ENCODE results near the gene SDC1. TPM values are rescaled to one million over a fixed set of nuclear protein-coding genes. Genes with fewer than 3 reads are reported as not detected.
"Not testable (repeated sequence)": the region's sequence is repeated elsewhere in the genome, so short reads cannot be mapped to it uniquely, and the experiment has no call there.

The SDC1 gene
- total RNA-seq, 1 experiment from 2014 or later, result 188 TPM

DNA sequence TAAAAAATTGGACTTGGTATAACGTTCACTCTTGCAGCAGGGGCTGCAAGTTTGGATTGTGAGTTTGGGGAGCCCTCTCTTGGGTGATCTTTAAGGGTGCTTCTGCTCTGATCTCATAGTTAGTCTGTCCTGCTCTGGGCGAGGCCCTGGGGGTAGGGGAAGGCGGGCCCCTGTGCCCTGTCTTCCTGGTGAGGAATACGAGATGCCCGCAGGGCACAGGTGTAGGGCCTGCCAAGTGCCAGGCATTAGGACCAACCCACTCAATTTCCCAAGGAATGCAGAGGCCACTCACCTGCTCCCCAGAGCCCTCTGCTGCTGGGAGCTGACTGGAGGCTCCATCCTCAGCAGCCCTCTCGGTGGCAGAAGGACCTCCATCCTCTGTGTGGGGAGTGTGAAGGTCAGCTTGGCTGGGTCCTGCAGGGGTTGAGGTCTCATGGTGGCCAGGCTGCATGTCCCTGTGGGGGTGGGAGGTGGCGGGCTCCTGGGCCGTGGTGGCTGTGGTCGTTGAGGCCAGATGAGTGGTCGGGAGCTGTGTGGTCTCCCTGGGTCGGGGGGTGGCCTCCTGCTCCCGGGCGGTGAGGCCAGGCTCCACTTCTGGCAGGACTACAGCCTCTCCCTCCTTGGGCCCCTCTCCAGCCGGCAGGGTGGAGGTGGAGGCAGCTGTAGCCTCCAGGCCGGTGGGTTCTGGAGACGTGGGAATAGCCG lies 21.3 kb downstream of the SDC1 start:
- DNase-seq (ENCODE audit: low read depth), result no peak
- in situ Hi-C loops (cut with HindIII; ENCODE audit: low pct_unique_long_range_greater_than_20kb, low sequenced_read_pairs), result no loop called here

DNA sequence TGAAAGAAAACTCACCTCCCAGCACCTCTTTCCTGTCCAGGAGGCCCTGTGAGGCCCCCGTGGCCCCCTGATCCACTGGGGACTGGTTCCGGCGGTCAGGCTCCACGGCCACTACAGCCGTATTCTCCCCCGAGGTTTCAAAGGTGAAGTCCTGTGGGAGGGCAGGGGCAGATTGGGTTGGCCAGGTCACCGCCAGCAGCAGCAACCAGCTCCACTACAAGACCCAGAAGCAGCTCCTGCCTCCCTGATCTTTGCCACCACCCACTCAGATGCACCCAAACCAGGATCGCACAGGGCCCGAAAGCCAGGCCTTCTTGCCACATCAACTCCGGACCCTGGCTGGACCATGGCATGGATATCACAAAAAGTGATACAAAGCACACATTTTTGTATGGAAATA lies 21.9 kb downstream of the SDC1 start:
- no peak for DNase-seq (ENCODE audit: low read depth)

DNA sequence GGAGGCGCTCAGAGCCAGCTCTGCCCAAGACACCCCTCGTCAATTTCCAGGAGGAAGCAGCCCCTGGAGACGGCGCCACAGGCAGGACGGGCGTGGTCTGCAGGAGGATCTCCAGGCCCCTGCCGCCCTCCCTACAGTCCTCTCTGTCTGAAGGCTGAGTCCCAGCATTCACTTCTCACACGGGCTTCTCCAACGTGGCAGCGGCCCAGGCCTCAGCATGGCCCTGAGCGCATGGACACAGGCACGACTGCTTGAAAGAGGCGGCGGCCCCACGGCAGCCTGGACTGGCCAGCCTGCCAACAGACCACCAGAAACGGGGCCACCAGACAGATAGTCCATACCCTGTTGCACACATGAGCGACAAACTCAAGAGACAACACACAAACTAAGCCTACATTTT lies 23.3 kb downstream of the SDC1 start:
- in situ Hi-C loops (cut with HindIII; ENCODE audit: low pct_unique_long_range_greater_than_20kb, low sequenced_read_pairs), result no loop called here
- no peak for DNase-seq (ENCODE audit: low read depth)

More for the DNA sequence above, 21.9 kb downstream of the SDC1 start:
- in situ Hi-C loops (cut with HindIII; ENCODE audit: low pct_unique_long_range_greater_than_20kb, low sequenced_read_pairs), result no loop called here

DNA sequence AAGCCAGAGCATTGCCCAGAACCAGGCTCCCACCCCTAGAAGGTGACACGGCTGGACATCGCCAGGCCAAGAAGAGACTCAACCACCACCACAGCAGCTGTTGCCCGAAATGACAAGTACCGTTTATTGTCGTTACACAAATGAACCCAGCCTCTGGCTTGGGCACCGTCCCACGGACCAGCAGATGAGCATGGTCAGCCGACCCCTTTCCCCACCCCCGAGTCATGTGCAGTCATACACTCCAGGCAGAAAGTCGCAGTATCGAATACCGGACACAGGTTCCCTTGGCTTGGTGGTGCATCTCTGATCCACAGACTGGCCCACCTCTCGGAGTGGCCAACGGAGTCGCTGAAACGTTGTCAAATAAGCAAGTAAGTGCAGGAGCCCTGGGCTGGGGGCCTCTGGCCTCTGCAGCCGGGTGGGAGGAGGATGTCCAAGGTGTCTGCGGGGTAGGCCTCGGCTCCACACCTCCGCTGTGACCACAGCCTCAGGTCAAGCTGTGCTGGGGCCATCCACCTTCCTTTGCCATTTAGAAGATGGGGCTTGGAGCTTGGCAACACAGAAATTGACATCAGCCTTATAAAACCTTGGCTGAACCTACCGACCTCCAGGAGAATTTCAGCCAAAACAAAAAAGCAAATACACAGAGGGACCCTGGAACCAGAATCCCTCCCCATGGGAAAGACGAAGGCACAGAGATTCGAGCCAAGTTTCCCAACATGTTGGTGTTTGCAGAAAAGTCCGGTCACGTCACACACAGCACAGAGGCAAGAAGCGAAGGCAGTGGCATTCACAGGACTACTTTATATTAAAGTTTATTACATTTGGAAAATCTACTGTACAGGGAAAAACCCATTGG lies 24.0 kb downstream of the SDC1 start:
- no peak for DNase-seq (ENCODE audit: low read depth)
- in situ Hi-C loops (cut with HindIII; ENCODE audit: low pct_unique_long_range_greater_than_20kb, low sequenced_read_pairs), result no loop called here

DNA sequence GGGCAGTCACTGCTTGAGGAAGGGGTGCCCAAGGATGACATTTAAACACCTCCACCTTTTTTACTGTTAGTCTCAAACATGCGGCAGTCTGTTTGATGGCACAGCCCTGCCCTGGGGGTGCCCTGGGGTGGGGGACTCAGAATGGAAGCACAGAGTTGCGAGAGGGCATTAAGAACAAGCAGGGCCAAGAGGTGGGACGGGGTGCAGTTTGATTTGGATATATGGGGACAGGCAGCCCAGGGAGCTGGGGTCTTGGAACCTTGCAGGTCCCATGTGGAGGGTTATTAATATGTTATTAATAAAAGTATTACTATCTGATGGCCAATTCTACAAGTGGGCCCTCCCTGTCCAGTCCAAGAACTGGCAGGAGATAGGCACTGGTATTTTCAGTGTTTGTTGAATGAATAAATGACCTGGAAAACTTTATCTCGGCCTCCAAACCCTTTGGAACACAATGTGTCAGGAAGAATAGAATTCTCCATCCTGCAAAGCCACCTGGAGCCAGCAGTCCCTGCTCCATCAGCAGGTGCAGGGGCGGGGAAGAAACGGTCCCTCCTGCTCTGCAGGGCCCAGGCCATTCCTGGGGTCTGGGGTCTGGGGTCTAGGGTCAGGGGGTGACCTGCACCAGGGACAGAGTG lies 25.2 kb downstream of the SDC1 start:
- in situ Hi-C loops (cut with HindIII; ENCODE audit: low pct_unique_long_range_greater_than_20kb, low sequenced_read_pairs), result no loop called here
- no peak for DNase-seq (ENCODE audit: low read depth)

DNA sequence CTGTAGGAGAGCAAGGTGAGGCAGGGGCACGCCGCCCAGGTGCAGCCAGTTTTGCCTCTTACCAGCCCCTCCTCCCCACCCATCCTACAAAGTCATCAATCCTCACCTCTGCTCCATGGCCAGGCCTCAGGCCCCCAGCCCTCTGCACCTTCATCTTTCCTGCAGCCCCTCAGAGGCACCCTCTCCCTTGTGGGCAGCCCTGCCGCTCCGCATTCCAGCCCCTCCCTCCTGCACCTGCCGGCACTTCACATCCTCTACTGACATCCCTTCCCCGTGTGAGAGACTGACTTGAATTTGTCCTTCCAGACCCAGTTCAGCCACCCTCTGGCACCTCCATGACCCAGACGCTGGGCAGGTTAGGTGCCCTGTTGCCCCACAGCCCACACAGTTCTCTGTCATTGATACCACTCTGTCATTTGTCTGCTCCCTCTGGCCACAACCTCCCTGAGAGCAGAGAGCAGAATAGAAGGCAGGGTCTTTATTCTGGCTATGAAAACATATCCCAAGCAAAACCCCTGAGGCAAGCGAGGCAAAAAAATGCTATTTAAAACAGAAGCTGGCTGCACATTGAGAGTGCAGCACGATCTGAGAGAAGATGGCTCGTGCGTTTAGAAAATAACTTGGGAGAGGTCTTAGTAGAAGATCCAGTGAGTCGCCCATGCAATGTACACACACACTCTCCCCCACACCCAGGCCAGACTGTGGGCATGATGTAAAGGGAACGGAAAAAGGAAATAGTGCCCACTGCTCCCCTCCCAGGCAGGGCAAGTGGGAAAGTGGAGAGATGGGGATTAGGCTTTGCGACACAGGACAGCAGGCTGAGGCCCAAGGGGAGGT lies 25.9 kb downstream of the SDC1 start:
- DNase-seq (ENCODE audit: low read depth), result no peak
- in situ Hi-C loops (cut with HindIII; ENCODE audit: low pct_unique_long_range_greater_than_20kb, low sequenced_read_pairs), result no loop called here

DNA sequence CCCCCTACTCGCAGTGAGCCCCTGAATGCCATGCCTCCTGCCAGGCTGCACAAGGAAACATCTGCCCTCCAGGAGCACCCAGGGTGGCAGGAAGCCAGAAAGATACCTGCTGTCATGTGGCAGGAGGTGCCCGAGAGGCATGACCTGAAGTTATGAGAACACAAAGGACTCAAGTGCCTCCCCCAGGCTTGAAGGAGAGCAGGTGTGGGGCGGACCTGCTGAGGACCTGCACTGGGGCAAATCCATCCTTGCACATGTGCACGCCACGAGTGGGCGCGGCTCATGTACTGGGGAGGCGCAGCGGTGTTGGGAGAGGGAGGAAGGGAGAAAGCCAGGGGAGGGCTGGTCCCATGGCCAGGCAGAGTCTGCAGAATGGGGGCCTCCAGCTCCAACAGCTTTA lies 26.9 kb downstream of the SDC1 start:
- DNase-seq (ENCODE audit: low read depth), result no peak
- in situ Hi-C loops (cut with HindIII; ENCODE audit: low pct_unique_long_range_greater_than_20kb, low sequenced_read_pairs), result no loop called here

DNA sequence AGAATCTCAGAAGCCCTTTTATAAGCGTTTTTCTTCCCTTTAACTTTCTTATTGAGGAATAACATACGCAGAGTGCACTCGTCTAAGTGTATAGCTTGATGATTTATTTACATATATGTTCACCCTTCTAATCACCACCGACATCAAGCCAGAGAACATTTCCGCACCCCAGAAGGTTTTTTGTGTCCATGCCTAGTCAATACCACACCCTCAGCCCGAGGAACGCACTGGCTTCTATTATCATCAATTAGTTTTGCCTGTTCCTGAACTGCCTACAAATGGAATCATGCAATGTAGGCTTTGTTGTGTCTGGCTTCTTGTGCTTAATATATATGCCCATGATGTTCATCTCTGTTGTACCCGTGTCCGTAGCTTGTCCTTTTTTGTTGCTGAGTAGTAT lies 27.7 kb downstream of the SDC1 start:
- in situ Hi-C loops (cut with HindIII; ENCODE audit: low pct_unique_long_range_greater_than_20kb, low sequenced_read_pairs), result no loop called here
- DNase-seq (ENCODE audit: low read depth), result no peak

DNA sequence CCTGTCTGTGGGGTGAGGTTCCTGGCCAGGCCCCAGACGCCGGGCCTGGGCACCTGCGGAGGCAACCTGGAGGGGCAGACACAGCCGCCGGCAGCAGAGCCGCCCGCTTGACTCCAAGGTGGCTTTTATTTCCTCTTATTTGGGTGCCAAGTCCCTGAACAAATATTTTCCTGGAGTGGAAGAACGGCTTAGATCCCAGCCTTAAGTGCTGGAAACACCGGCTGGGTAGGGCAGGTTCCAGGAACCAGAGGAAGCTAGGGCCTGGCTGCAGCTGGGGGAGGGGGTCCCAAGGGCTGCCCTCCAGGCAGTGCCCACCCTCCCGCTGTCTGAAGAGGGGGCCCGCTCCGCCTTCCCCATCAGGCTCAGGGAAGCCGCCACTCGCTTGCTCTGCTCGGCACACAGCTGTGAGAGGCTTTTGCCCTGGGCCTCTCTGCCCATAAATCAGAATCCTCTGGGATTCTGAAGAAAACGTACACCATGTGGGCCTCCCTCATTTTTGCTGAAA lies 28.2 kb downstream of the SDC1 start:
- in situ Hi-C loops (cut with HindIII; ENCODE audit: low pct_unique_long_range_greater_than_20kb, low sequenced_read_pairs), result no loop called here
- no peak for DNase-seq (ENCODE audit: low read depth)

DNA sequence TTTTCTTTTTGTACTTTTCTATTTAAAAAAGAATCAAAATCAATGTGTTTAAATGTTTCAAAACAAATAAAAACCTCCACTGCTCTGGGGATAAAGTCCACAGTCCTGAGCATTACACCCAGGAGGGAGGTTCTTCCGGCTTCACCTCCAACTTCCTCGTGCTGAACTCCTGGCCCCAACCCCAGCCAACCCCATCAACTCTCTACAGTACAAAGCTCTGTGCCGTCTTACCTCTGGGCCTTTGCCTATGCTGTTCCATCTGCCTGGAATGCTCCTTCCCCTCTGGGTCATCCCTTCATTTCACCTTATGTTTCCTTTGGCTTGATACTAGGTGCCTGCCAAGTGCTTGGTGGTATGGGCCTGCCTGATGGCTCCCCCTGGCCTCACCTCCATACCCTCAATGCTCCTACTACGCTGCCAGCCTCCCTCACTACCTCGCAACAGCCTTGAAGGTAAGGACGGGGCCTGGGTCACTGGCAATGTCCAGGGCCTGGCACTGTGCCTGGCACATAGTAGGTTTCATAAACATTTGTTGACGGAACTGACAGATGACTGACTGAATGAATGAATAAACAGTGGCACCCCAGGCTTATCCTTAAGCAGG lies 28.8 kb downstream of the SDC1 start:
- DNase-seq (ENCODE audit: low read depth), result no peak
- in situ Hi-C loops (cut with HindIII; ENCODE audit: low pct_unique_long_range_greater_than_20kb, low sequenced_read_pairs), result no loop called here

DNA sequence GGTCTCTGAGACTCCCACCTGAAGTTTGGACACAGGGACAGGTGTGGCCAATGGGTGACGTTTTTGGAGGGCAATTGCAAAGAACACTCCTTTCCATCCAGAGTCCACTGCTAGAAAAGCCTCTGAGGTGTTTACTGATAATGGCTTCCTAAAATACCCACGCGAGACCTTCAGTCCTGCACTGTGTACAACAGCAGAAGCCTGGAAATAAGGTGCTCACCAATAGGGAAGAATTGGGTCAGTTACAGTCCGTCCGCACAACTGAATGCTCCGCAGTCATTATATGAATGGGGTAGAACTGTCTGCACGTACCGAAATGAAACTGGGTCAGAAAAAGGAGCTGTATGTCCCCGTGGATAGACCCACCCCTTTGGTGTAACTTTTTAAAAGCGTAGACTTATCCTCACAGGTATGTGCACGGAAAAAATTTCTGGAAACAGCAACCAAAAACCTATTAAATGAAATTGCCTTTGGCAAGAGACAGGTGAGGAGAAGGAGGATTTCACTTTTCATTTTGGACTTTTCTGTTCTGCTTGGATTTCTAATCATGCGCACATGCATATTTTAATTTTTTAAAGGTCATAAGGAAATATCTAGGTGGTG lies 29.4 kb downstream of the SDC1 start:
- no peak for DNase-seq (ENCODE audit: low read depth)
- in situ Hi-C loops (cut with HindIII; ENCODE audit: low pct_unique_long_range_greater_than_20kb, low sequenced_read_pairs), result no loop called here

DNA sequence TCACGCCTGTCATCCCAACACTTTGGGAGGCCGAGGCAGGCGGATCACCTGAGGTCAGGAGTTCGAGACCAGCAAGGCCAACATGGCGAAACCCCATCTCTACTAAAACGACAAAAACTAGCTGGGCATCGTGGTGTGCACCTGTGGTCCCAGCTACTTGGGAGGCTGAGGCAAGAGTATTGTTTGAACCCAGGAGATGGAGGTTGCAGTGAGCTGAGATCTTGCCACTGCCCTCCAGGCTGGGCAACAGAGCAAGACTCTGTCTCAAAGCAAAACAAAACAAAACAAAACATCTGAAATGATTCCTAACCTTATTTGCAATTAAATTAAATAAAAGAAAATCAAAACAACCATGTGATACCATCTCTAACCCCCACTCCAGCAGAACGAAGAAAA lies 29.9 kb downstream of the SDC1 start:
- in situ Hi-C loops (cut with HindIII; ENCODE audit: low pct_unique_long_range_greater_than_20kb, low sequenced_read_pairs), result not testable (repeated sequence)

DNA sequence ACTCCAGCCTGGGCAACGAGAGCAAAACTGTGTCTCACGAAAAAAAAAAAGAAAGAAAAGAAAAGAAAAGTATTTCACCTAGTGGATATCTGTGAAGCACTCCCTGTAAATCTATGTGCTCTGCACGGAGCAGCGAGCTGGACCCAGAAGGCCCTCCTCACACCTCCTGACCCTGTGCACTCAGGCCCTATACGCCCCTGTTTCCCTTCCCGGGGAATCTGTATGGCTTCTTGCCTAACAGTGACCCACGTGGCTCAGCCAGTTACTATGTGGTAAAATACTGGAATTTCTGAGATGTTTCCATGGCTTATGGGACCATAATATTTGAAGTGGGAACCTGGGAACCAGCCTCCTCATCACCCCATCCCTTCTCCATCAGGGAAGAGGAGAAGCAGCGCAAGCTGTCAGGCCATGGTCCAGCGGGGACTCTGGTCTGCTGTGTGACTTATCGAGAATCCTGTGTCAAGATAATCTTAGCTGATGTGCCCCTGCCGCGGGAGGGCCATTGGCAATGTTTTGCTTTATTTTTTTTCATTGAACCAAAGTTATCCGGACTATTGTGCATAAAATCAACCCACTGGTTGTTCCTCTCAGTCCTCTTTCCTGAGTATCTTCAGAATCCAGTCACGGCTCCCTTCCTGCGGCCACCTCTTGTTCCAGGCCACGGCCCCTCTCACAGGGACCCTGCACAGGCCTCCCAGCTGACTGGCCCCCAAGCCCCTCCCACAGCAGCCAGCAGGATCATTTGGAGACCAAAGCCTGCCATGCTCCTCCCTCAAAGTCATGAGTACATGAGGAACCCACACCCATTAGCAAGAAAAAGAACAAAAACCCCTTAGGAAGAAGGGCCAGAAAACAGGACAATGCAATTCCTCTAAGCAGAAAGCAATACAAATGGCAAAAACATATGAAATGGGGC lies 30.6 kb downstream of the SDC1 start:
- in situ Hi-C loops (cut with HindIII; ENCODE audit: low pct_unique_long_range_greater_than_20kb, low sequenced_read_pairs), result no loop called here
- DNase-seq (ENCODE audit: low read depth), result no peak

More for the DNA sequence above, 29.9 kb downstream of the SDC1 start:
- not testable (repeated sequence) for DNase-seq (ENCODE audit: low read depth)

DNA sequence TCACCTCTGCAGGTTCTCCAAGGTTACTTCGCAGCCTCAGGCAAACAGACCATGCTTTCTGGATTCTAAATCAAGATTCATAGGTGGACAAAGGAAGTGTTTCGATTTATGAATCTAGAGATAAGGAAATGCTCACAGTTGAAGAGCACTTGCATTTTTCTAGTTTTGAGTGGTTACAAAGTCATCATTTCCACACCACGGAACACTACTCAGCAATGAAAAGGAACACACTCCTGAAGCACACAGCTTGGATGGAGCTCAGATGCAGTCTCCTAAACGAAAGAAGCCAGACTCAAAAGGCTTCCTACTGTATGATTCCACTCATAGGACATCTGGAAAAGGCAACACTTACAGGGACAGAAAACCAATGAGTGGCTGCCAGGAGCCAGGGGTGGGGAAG lies 31.7 kb downstream of the SDC1 start:
- no peak for DNase-seq (ENCODE audit: low read depth)
- in situ Hi-C loops (cut with HindIII; ENCODE audit: low pct_unique_long_range_greater_than_20kb, low sequenced_read_pairs), result no loop called here

DNA sequence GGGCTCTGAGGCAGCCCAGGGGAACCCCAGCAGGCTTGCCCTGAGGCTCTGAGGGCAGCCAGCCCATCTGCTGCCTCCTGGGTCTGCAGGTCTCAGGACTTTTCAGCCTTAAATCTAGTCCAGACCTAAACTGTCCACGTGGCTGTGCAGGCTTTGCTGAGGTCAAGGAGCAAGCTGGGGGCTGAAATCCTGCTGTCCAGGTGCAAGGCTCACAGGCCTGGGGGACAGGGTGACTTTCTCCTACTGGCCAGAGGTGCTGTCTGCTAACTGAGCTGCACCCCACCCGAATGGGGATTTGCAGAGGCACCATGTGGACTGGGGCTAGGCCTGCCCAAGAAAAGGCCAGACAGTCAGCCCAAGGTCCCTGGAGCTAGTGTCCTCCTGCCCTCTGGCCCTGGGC lies 32.1 kb downstream of the SDC1 start:
- in situ Hi-C loops (cut with HindIII; ENCODE audit: low pct_unique_long_range_greater_than_20kb, low sequenced_read_pairs), result no loop called here
- no peak for DNase-seq (ENCODE audit: low read depth)

DNA sequence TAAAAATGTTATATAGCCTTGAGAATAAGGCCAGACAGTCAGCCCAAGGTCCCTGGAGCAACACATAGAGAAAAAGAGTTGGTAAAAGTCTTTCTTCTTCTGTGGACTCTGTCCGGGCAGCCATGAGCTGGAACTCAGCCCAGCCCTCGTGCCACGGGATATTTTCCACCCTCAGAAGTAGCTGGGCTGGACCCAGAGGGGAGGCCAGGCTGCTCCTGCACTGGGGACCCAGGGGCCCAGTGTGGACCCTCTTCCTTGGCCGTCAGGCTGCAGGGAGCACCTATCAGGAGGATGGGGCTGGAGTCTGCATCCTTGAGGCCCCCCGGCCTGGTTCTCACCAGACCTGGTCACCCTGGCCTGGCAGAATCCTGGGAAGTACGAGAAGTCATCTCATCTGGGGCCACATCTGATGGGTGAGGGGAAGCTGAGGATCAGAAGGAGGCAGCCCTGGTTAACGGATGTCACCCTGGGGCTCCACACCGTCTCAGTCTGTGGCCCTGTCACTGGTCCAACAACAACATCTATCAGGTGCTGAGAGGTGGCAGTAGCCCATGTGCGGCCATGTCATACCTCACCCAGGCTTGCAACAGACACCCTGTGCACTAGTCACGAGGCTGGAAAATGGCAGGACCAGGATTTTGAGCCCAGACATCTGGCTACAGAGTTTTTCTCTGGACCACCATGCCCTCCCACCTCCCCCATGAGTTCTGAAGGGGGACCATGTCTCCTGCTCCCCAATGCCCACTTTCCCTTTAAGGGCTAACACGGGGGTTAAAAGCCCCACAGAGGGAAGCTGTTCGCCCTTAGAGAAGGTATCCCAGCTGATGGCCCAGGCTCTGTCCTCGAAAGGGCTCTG lies 33.0 kb downstream of the SDC1 start:
- in situ Hi-C loops (cut with HindIII; ENCODE audit: low pct_unique_long_range_greater_than_20kb, low sequenced_read_pairs), result no loop called here
- peak; percentile 12 for DNase-seq (ENCODE audit: low read depth)
